HepG2 (cell line): ENCODE measurements around the gene RPL6.
"Not testable (repeated sequence)": the region's sequence is repeated elsewhere in the genome, so short reads cannot be mapped to it uniquely, and the experiment has no call there.

Source experiments
- ESRRA ChIP-seq: sonication (generic); formaldehyde crosslinking; IDR thresholded peaks from 2 replicates; pipeline ENCODE4 v1.5.1; 2020; ENCODE audit warnings: mild to moderate bottlenecking, low read depth, missing genetic modification reagents
- FOXP1 ChIP-seq, 2 experiments: fragments of 450-650 bp in 1 of 2; IDR thresholded peaks; 2 replicates each; pipeline ENCODE4 v1.6.1; 2017 to 2018; ENCODE audit warnings: antibody characterized with exemption in 1 of 2
- NFE2L1 ChIP-seq: sonication (generic); formaldehyde crosslinking; IDR thresholded peaks from 2 replicates; pipeline ENCODE4 v1.4.0; 2020; ENCODE audit warnings: missing genetic modification reagents, mild to moderate bottlenecking, borderline replicate concordance
- POLR2AphosphoS5 ChIP-seq: IDR thresholded peaks from 2 replicates; pipeline ENCODE4 v1.6.1; 2012; ENCODE audit warnings: low read depth, low read length
- RFX1 ChIP-seq: fragments of 450-650 bp; IDR thresholded peaks from 2 replicates; pipeline ENCODE4 v1.6.1; 2017
- TCF7L2 ChIP-seq: IDR thresholded peaks from 2 replicates; pipeline ENCODE4 v1.6.1; 2011; ENCODE audit warnings: mild to moderate bottlenecking, low read depth, low read length, moderate library complexity
- TEAD3 ChIP-seq: optimal IDR thresholded peaks from 2 replicates; pipeline ENCODE3; 2016; ENCODE audit warnings: borderline replicate concordance
- ZNF143 ChIP-seq: sonication (generic); formaldehyde crosslinking; IDR thresholded peaks from 2 replicates; pipeline ENCODE4 v1.4.0; 2020; ENCODE audit warnings: missing genetic modification reagents
- ZNF274 ChIP-seq: sonication (generic); formaldehyde crosslinking; IDR thresholded peaks from 2 replicates; pipeline ENCODE4 v1.5.1; 2020; ENCODE audit warnings: mild to moderate bottlenecking, missing genetic modification reagents
- ZSCAN9 ChIP-seq: IDR thresholded peaks from 2 replicates; pipeline ENCODE4 v1.6.1; 2016; ENCODE audit warnings: borderline replicate concordance
- TF ChIP-seq, protein P1 (sequence below): sonication (generic); formaldehyde crosslinking; IDR thresholded peaks from 2 replicates; pipeline ENCODE4 v1.5.0; 2020; ENCODE audit warnings: mild to moderate bottlenecking, missing genetic modification reagents, moderate library complexity
- TF ChIP-seq, protein P2 (sequence below): sonication (generic); formaldehyde crosslinking; IDR thresholded peaks from 2 replicates; pipeline ENCODE4 v1.4.0; 2020; ENCODE audit warnings: missing genetic modification reagents, borderline replicate concordance

DNA sequence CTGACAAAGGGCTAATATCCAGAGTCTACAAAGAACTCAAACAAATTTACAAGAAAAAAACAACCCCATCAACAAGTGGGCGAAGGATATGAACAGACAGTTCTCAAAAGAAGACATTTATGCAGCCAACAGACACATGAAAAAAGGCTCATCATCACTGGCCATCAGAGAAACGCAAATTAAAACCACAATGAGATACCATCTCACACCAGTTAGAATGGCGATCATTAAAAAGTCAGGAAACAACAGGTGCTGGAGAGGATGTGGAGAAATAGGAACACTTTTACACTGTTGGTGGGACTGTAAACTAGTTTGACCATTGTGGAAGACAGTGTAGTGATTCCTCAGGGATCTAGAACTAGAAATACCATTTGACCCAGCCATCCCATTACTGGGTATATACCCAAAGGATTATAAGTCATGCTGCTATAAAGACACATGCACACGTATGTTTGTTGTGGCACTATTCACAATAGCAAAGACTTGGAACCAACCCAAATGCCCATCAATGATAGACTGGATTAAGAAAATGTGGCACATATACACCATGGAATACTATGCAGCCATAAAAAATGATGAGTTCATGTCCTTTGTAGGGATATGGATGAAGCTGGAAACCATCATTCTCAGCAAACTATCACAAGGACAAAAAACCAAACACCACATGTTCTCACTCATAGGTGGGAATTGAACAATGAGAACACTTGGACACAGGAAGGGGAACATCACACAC lies 19.3 kb downstream of the RPL6 start:
- TF ChIP-seq, protein P1, sequence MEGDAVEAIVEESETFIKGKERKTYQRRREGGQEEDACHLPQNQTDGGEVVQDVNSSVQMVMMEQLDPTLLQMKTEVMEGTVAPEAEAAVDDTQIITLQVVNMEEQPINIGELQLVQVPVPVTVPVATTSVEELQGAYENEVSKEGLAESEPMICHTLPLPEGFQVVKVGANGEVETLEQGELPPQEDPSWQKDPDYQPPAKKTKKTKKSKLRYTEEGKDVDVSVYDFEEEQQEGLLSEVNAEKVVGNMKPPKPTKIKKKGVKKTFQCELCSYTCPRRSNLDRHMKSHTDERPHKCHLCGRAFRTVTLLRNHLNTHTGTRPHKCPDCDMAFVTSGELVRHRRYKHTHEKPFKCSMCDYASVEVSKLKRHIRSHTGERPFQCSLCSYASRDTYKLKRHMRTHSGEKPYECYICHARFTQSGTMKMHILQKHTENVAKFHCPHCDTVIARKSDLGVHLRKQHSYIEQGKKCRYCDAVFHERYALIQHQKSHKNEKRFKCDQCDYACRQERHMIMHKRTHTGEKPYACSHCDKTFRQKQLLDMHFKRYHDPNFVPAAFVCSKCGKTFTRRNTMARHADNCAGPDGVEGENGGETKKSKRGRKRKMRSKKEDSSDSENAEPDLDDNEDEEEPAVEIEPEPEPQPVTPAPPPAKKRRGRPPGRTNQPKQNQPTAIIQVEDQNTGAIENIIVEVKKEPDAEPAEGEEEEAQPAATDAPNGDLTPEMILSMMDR (CRISPR knock-in tag), result not testable (repeated sequence)
- not testable (repeated sequence) for TF ChIP-seq NFE2L1 (CRISPR knock-in tag); ZNF143 (CRISPR knock-in tag); TEAD3 (CRISPR knock-in tag); ZSCAN9 (CRISPR knock-in tag); ZNF274 (CRISPR knock-in tag); POLR2AphosphoS5; TCF7L2; ESRRA (CRISPR knock-in tag); FOXP1 (IDR thresholded peaks at IDR 0.05); FOXP1 (CRISPR knock-in tag; IDR thresholded peaks at IDR 0.05); RFX1
- TF ChIP-seq, protein P2, sequence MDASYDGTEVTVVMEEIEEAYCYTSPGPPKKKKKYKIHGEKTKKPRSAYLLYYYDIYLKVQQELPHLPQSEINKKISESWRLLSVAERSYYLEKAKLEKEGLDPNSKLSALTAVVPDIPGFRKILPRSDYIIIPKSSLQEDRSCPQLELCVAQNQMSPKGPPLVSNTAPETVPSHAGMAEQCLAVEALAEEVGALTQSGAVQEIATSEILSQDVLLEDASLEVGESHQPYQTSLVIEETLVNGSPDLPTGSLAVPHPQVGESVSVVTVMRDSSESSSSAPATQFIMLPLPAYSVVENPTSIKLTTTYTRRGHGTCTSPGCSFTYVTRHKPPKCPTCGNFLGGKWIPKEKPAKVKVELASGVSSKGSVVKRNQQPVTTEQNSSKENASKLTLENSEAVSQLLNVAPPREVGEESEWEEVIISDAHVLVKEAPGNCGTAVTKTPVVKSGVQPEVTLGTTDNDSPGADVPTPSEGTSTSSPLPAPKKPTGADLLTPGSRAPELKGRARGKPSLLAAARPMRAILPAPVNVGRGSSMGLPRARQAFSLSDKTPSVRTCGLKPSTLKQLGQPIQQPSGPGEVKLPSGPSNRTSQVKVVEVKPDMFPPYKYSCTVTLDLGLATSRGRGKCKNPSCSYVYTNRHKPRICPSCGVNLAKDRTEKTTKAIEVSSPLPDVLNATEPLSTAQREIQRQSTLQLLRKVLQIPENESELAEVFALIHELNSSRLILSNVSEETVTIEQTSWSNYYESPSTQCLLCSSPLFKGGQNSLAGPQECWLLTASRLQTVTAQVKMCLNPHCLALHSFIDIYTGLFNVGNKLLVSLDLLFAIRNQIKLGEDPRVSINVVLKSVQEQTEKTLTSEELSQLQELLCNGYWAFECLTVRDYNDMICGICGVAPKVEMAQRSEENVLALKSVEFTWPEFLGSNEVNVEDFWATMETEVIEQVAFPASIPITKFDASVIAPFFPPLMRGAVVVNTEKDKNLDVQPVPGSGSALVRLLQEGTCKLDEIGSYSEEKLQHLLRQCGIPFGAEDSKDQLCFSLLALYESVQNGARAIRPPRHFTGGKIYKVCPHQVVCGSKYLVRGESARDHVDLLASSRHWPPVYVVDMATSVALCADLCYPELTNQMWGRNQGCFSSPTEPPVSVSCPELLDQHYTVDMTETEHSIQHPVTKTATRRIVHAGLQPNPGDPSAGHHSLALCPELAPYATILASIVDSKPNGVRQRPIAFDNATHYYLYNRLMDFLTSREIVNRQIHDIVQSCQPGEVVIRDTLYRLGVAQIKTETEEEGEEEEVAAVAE (CRISPR knock-in tag), result not testable (repeated sequence)
